NCI-H226 (cell line): Measurements from ENCODE around the gene NEURL1B.
A peak's percentile ranks its signal among the peaks of the same experiment; 100 is the strongest.

Experiments used
- DNase-seq: peaks from one replicate; pipeline ENCODE4 v3.0.0-alpha.2; 2015

The NEURL1B gene

DNA sequence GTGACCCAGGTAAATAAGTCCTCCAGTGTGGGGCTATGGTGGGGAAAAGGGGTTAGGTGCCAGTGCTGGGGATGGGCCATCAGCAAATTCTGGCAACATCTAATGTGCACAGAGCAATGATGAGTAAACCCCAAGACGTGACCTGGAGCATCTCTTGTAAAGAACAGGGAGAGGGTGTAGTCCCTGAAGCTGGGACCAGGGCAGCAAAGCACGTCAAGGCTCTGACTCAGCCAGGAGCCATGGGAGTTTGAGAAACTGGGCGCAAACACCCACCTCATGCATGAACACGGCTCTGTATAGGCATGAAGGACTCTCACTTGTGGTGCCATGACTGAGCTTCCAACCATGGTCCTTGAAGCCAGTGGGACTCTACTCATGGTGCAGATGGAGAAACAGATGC is 78.1 kb downstream of the NEURL1B start:
- no peak for DNase-seq

DNA sequence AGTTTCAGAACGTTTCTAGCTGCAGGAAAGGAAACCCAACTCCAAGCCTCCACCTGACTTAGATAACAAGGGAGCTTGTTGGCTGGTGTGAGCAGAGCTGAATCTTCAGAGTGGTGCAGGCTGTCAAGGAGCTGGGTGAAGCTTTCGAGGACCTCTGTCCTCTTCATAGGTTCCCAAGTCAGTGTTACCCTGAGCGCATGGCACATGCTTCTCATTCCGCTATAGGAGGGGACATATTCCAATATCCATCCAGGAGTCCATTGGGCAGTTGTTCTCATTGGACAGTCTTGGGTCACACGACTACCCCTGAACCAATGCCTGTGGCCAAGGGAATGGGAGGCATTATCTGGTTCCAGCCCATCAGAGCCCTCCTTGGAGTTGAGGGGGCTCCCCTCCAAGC is 79.6 kb downstream of the NEURL1B start:
- DNase-seq, result no peak

DNA sequence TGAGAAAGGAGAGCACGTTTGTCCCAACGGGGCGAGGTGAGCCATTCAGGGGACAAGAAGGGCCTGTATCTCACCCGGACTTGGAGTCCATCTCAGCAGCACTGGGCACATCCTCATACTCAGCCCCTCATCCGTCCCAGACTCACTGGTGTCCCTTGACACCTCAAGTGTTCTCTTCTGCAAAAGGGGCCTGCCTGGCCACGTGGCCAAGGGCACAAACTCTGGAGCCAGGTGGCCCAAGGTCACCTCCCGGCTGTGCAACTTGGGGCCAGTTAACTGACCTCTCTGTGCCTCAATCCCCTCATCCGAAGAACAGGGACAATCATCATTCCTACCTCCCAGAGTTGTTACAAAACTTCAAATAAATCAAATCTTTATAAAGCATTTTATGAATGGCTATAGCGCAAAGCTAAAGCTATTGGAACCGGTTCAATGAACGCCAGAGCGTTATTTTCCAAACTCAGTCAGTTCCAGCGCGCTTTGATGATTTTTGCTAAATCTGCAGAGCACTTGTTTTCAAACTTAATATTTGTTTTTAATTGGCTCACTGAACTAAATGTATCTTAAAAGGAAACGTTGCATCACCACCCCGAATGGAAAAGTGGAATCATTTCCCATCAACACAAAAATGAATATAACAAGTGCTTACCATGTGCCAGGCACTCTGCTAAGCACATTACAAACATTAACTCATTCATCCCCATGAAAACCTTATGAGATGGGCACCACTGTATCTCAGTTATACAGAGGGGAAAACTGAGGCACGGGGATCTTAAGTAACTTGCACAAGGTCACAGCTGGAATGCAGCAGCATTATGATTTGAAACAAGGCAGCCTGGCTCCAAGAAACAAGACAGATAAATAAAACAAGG is 80.6 kb downstream of the NEURL1B start:
- no peak for DNase-seq

DNA sequence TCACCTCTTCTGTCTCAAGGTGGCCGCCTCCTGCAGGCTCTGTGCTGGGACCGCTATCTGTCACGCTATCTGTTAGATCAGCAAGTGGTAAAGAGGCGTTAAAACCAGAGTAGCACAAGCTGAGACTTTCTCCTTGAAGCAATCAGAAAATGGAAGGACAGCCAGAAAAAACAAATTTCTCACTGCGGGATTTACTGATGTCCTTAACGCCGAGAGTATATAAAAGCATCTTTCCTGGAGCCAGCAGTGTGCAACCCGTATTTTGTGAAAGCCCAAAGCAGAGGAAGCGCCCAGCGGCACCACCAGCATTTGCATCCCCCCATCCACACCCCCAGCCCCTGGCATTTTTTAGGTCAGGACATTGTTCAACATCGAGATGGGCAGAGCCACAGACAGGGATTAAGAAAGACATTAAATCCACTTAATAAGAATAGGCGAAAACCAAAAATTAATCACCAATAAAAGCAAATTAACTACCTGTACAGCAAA is 81.3 kb downstream of the NEURL1B start:
- DNase-seq, result no peak

DNA sequence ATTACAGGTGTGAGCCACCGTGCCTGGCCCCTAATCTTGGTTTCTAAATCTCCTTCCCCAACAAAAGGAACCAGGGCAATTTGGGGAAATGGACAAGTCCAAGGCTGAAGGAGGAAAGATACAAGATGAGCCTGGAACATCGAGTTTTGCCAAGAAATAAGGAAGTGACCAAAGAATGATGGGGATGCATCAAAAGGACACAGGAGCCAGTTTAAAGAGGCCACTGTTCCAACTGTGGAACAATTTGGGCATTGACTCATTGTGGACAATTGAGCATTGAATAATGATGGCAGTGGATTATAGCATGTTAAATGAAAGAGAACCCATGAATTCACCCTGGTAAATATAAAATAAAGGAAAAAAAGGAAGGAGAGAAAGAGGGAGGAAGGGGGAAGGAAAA is 82.4 kb downstream of the NEURL1B start:
- no peak for DNase-seq

DNA sequence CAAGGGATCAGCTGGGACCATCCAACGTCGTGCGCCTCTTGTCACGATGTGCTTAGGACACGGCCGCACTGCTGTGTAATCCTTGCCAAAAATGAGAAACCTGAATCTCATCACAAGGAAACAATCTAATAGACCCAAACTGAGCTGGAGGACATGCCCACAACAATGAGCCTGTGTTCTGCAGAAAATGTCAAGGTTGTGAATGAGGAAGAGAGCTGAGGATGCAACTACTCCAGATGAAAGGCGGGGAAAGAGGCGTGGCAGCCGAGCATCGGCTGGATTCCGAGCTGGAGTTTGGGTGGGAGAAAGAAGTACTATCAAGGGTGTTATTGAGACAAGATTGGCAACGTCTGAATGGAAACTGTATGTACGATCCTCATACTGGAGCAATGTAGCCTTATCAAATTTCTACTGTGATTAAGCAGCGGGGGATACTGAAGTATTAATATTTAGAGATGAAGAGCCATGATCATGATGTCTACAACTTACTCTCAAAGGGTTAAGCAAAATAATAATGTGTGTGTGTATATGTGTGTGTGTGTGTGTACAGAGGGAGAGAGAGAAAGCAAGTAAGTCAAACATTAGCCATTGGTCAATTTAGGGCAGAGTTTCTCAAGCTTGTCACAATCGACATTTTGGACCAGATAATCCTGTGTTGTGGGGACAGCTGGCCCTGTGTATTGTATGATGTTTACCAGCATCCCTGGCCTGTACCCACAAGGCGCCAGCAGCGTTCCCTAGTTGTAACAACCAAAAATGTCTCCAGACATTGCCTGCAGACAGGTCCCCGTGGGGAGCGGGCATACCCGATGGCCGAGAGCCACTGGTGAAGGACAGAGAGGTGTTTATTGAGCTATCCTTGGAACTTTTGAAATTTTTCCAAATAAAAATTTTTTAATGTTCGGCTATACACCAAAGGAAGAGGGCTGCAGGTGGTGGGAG is 83.5 kb downstream of the NEURL1B start:
- no peak for DNase-seq

DNA sequence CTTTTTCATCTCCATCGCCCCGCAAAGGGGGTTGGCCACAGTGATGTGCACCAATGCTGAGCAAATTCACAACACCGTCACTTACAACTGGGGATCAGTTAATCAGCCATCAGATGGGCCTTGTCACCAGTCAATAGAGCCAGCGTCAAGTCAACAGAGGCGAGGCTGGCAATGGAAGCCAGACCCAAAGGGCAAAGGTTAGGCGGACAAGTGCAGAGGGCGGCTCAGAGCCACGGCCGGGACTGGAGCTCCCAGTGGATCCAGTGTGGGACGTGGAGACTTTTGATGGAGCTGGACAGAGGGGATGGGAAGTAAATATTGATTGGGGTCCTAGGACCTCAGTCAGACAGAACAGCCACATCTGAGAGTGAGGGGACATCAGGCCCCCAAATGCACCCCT is 84.2 kb downstream of the NEURL1B start:
- DNase-seq, result no peak

DNA sequence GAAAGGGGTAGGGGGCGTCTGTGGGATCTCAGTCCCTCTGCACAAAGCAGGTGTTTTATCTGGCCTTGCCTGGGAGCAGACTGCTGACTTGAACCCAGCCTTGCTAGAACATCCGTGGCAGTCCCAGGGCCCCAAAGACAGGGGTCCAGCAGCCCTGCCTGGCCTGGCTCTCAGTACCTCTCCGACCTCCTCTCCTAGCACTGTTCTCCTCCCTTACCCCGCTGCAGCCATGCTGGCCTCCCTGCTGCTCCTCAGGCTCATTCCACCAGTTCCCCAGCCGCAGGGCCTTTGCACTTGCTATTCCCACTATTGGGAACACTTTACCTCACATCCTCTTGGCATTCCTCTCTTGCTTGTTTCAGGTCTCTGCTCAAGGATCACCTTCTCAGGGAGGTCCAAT is 84.7 kb downstream of the NEURL1B start:
- no peak for DNase-seq

DNA sequence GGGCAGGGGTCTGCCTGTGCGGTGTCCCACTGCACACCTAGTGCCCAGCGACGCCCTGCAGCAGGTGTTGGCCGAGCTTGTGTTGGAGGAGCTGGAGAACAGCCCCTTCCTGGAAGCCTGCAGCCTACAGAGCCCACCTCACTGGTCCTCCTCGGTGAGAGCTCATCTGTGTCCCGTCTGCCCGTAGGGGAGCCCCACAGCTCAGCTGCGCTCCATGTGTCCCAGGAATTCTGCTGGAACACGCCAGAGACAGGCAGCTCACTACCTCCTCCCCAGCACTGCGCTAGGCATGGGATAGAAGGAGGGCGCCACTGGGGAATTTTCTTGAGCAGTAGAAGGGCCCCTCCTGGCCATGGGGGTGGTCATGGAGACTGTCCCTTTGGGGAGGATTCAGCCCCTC is 85.9 kb downstream of the NEURL1B start:
- DNase-seq, result no peak

DNA sequence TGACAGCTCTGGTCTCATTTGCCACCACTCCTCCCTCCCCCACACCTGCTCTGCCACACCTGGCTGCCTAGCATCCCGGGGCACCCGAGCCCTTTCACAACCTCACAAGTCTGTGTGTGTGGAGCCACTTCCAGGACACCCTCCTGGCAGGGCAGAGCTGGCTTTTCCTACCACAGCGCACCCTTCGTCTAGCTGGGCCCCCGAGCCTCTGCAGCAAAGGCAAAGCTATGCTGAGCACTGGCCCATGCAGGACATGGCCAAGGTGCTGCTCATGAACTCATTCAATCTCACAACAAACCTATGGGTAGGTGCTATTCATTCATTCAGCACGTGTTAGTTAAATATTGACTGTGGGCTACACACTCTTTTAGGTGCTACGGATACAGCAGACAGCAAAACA is 86.5 kb downstream of the NEURL1B start:
- no peak for DNase-seq

DNA sequence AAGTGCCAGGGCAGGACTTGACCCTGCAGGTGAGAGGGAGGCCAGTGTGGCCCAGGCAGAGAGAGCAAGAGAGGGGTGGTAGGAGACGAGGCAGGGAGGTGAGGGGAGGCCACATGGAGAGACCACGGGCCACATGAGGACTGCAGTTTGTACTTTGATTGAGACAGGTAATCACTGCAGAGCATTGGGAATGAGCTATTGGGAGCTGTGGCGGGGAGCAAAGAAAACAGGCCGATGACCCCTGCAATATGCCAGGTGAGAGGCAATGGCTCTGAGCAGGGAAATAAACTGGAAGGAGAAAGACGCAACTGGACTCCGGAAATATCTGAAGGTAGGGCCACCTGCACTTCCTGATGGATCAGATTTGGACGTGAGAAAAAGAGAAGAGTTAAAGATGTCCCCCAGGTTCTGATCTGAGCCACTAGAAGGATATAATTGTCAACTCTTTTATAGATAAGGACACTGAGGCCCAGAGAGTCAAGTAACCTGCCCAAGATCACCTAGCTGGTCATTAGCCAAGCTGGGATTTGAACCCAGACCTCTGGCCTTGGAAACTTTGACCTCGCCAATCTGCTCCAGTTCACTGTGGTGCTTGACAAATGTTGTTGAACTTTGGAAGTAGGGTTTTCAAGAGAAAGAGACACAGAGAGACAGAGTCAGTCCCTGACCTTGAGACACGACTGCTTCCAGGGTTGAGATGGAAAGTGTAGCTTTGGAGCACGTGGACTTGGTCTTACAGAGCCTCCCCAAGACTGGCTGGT is 87.6 kb downstream of the NEURL1B start:
- no peak for DNase-seq

DNA sequence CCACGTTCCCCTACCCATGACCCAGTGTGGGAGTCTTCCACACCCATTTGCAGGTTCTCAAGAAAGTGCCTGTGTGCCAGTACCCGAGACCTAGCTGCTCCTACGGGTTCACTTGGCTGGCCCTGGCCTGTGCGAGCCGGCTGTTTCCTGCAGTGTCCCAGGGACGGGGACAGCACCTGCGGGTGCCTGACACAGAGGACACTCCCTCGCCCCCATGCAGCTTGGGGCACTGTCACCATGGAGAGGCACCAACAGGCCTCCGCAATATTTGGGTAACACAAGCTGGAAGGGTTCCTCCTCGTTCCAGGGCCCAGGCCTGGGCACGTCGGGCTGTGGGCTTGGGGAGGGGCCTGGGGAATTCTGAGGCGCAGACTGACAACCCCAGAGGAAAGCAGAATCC is 88.5 kb downstream of the NEURL1B start:
- DNase-seq, result no peak

DNA sequence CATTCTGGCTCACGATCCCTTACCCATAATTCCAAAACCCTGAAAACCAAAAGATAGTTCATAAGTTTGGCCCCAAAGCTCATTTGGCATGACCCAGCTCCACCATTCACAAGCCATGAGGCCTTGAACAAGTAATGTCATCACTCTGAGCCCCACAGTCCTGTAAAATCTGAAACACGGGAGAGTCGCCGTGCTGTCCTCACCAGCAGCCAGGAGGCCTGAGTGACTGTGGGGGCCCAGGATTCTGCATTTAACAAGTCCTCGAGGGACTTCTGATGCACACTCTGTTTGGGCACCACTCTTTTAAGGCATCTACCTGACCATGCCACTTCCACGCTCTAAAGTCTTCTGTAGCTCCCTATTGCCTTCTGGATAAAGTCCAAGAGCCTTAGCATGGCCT is 89.2 kb downstream of the NEURL1B start:
- no peak for DNase-seq

DNA sequence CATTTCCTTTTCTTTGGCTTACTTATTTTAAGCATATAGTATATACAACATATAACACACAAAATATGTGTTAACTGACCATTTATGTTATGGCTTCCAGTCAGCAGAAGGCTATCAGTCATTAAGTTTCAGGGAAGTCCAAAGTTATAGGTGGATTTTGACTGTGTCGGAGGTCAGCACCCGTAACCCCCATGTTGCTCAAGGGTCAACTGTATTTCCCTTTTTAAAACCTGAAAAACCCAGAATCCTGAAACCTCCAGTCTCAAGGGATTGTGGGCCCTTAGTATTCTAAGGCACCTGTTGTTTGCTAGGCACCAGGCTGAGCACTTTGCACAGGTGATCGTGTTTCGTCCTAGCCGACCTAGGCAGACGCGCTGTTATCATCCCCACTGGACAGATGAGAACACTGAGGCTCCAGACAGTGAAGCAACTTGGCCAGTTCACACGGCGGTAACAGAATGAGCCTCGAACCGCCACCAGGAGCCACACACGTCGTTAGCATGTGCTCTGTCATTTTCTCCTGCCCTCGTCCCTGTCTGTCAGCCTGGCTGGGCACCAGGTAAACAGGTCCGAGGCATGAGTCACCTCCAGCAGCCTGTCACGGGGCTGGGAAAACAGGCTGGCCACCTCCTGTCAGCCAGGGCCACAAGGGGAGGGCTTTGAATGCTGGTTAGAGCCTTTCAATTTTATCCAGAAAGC is 90.1 kb downstream of the NEURL1B start:
- DNase-seq, result no peak

DNA sequence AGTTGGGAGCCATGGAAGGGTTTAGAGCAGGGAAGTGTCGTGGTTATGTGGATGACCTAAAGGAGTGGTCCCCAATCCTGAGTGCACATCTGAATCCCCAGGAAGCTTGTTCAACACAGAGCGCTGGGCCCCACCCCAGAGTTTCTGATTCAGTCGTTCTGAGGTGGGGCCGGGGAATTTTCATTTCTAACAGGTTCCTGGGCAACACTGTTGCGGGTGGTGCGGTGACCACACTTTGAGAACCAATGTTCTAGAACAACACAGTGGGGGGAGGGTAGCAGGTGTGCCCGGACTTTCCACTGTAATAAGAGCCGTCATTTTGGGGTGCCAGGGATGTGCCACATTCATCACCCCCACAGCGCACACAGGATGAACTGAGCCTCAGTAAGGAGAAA is 90.6 kb downstream of the NEURL1B start:
- no peak for DNase-seq

DNA sequence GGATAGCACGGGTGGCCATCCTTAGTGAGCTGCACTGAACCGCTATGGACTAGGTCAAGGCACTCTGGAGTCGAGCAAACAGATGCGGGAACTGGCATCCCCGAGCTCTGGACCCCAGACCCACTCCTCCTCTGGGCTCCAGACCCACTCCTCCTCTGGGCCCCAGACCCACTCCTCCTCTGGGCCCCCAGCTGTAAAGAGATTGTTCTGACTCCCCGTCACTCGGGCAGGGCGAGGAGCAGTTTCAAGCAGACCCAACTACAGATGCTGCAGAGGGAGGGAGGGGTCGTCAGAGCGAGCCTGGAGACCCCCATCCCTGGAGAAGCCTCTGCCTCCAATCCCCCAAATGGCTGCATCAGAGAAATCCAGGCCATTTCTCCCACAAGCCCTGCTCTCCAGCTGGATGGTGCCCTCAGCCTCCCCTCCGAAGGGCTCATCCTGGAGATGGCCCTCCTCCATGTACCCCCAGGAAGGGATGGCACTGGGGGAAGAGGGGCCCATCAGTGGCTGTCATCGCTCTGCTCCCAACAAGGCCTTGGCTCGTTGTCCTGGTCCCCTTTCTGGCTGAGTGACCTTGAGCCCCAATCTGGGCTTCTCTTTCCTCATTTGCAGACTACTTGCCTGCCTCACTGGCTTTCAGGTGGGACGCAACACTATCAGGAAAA is 91.3 kb downstream of the NEURL1B start:
- DNase-seq, result no peak

DNA sequence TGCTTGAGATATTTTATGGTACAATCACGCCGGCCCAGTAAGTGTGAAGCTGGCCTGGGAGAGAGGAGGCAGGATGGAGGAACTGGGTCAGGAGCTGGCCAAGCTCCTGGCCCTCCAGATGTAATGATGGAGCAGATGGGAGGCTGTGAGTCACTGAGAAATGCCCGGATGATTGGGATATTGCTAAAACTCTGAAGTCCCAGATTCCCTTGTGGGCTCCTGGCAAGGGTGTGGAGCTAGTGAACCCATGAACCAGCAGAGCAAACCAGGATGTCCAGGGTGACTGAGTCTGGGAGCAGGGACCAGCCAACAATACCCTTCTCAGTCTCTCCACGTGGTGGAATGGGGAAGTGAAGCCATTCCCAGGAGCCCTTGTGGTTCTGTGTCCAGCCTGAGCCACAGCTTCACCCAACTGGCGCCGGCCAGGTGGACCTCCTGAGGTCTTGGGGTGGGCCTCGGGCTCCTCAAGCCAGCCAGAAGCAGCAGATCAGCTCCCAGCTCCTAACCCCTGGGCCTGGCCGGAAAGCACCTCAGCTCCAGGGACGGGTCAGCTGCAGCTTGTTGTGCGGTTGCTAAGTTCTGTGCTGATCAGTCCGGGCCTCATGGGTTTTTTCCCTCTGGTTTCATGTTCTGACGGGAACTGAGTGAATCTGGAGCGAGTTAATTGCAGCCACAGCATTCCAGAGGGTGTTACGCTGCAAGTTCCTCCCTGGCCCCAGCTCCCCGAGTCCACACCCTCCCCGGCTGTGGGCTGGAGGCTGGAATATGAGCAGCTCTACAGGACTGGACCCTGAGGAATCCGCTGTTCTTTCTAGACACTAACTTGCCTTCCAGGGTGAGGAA is 92.3 kb downstream of the NEURL1B start:
- DNase-seq, result peak; percentile 99

DNA sequence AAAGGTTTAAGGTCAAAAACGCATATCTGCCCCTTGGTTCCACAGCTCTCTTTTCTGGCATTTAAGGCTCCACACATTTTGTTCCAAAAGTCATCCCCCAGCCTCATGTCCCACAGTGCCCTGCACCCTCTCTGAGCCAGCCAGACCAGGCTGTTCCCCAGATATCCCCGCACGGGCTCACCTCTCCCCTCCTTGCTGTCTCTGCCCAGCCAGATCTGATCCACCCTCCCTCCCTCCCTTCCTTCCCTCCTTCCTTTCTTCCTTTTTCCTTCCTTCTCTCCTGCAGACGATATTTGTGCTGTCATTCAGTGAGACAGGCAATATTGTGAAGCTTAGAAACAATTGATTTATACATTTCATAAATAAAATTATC is 92.9 kb downstream of the NEURL1B start:
- DNase-seq, result no peak

DNA sequence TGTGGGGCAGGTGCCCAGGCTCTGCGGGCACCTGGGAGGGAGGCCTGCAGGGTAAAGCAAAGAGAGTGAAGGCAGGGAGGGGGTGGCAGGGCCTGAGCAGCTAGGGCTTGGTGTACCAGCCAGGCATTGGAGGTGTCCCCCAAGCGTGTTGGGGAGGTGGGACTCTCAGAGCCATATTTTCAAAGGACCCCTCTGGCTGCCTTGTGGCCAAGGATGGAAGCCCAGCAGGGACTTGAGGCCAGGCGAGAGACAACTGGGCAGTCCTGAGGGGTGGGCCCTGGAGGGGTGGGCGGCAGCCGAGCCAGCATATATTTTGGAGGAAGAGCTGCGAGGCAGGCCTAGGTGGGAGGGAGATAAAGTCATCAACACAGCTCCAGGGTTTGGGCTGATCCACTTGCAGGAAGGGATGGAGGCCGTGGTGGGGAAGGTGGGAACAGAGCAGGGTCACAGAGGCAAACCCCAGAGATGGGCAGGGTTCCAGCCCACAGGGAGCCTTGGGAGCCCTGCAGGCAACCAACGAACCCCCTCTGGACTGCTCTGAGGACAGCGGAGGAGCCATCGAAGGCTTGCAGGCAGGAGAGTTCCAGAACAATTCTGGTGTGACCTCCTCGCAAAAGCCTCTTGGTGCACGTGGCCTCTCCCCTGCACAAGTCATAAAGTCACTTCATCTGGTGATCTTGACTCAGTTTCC is 94.2 kb downstream of the NEURL1B start:
- DNase-seq, result no peak

DNA sequence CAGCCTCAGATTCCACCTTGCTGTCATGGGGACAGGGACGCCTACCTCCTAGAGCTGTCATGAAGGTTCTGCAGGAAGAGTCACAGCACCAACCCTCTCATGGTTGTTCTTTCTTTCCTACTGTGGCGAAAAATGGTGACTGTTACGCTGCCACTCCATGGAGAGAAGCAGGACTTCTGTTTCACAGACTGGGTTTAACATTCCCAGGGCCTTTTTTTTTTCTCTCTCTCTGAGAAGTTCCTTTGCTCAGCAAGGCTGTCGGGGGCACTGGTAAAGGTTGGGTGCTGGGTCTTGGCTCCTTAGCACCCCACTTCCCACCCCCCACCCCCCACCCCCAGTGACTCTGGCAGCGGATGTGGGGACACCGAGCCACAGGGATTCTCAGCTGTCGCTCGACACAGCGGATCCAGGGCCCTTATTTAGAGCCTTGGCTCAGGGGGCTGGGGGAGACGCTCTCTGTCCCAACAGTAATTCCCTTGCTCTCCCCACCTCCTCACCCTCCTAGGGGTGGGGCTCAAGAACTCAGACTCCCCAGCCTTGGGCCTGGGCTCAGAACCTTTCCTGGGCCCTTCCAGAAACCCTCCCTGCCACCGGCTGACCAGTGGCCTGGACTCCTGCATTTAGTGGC is 95.6 kb downstream of the NEURL1B start:
- DNase-seq, result no peak
